Astrocyte of the spinal cord (primary cell): ENCODE measurements around the gene TMEM178B.
A peak's percentile ranks its signal among the peaks of the same experiment; 100 is the strongest.

Experiments used
- DNase-seq: peaks from one replicate; pipeline ENCODE4 v3.0.0; 2011; ENCODE audit warnings: low read depth, low spot score
- H3K4me3 ChIP-seq: 2 replicates; pipeline ENCODE4 v1.5.1; 2011; ENCODE audit warnings: low read depth, mild to moderate bottlenecking, low read length, moderate library complexity
- CTCF ChIP-seq: IDR thresholded peaks from 2 replicates; pipeline ENCODE4 v1.5.1; 2012; ENCODE audit warnings: low read depth, mild to moderate bottlenecking, low read length, inconsistent platforms
- in situ Hi-C: cut with HindIII; loops from 2 replicates; pipeline ENCODE4 v1.10.0; 2017; ENCODE audit warnings: low sequenced_read_pairs

The TMEM178B gene

GRCh38 chr7:141251180-141251579 is 177.3 kb downstream of the TMEM178B start:
- H3K4me3 ChIP-seq = no peak overlapping the region
- DNase-seq = no peak
- in situ Hi-C loops = no loop called here
- no peak for TF ChIP-seq CTCF

DNA sequence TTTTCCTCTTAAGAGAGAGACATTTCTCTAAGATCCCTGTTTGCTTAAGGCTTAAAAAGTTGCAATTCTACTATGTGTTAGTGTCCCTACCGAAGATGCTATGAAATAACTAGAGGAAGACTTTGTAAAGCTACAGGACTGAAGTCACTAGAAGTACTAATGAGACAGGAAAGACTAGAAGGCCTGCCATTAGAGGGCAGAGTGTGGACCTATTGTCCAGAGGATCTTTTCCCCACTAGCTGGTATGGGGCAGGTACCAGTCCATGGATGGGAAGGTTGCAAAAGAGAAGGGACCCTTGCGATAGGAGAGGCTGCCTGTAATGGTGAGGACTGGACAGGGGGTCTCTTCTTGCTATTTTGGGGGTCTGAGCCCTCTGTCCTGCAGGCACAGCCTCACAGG is 178.1 kb downstream of the TMEM178B start:
- in situ Hi-C loops = no loop called here
- DNase-seq = no peak
- peak; percentile 17 for TF ChIP-seq CTCF
- no peak overlapping the region for H3K4me3 ChIP-seq

- no peak for DNase-seq
- in situ Hi-C loops = no loop called here
- TF ChIP-seq CTCF = no peak
- no peak overlapping the region for H3K4me3 ChIP-seq
These were observed 183.7 kb downstream of the TMEM178B start for GRCh38 chr7:141257597-141257996.

DNA sequence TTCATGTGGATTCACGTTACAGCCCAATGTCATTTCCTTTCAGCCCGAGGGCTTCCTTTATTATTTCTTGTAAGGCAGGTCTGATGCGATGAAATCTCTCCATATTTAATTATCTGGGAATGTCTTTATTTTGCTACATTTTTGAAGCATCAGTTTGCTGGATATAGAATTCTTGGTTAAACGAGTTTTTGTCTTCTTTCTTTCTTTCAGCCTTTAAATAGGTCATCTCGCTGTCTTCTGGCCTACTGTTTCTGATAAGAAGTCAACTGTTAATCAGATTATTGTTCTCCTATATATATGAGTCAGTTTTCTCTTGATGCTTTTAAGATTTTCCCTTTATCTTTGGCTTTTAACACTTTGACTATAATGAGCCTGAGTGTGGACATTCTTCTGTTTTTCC is 184.7 kb downstream of the TMEM178B start:
- in situ Hi-C loops = no loop called here
- no peak for TF ChIP-seq CTCF
- DNase-seq = no peak
- no peak overlapping the region for H3K4me3 ChIP-seq

DNA sequence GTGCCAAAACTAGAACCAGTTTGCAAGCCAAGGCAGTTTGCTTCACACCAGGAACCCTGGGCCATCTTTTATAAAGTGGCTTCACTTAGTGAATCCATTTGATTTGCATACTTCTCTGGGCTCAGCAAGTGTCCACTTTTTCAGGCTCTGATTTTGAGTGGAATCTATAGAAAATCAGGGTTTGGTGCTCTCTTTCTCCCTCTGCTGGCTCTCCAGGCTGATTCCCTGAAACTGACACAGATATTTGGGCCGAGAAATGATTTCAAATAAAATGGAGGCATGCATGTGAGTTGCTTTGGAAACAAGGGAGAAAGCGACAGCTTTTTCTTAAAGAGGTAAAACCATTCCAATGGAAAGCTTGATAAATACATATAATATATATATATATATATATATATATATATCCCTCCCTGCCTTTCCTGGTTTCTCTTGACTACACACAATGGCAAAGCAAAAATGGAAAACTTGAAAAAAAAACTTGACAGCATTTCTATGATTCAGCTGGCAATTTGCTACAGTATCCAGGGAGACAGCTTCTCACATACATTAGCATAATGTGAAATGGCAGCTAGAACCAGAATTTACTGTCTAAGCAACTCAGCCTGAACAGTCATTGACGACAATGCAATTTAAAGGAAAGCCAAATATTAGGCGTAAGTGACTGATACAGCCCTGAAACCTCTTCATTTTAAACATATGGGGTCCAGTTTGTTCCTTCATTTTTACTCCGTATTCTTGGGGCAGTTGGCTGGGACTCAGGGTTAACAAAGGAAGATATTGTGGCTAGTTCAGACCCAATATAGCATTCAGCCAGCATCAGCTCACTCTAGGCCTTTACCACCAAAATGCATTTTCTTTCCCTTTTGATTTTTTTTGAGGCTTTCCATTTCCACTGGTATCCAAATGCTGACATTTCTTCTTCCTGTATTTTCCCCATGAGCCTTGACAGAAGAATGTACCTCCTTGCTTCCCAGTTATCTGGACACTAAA is 188.5 kb downstream of the TMEM178B start:
- peak; percentile 22 for DNase-seq
- peak; percentile 56 for TF ChIP-seq CTCF
- H3K4me3 ChIP-seq = no peak overlapping the region
- in situ Hi-C loops = no loop called here

DNA sequence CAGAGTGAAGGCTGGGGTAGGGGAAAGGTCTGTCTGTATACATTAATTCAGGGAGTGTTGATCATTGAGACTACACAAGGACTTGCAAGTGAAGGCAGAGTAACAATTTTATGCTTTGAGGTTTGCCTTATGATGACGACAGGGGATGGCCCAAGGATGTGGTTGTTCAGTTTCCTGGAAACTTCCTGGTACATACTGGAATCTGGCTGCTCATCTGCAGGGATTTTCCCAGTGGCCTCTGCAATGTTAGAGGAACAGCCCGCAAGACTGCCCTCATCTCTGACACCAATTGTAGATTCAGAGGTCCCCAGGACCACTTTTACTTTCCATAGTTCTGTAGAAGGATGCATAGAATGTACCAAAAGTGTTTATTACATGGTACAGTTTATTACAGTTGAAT is 189.6 kb downstream of the TMEM178B start:
- in situ Hi-C loops = no loop called here
- no peak for DNase-seq
- no peak for TF ChIP-seq CTCF
- H3K4me3 ChIP-seq = no peak overlapping the region
